Endothelial cell of umbilical vein (primary cell): Measurements from ENCODE around the gene CAMK2B.

Experiments used
- CTCF ChIP-seq, 2 donors: IDR thresholded peaks; 1 replicate in 1 of 2; 2 replicates in 1 of 2; pipeline ENCODE4 v1.5.1; 2011; ENCODE audit warnings: low read length in 2 of 2, mild to moderate bottlenecking in 2 of 2, moderate library complexity in 2 of 2, control low read depth in 1 of 2, inconsistent platforms in 1 of 2, low read depth in 1 of 2; ENCODE audit not compliant: insufficient read depth in 1 of 2; ENCODE audit errors: extremely low read depth in 1 of 2
- EZH2 ChIP-seq: IDR thresholded peaks from 2 replicates; pipeline ENCODE4 v1.6.1; 2012; ENCODE audit warnings: borderline replicate concordance, low read depth, mild to moderate bottlenecking, moderate library complexity, low read length, inconsistent platforms; ENCODE audit not compliant: severe bottlenecking
- FOS ChIP-seq: IDR thresholded peaks from 2 replicates; pipeline ENCODE4 v1.6.1; 2011; ENCODE audit warnings: mild to moderate bottlenecking, low read length, moderate library complexity, borderline replicate concordance; ENCODE audit not compliant: insufficient read depth
- GATA2 ChIP-seq: IDR thresholded peaks from 2 replicates; pipeline ENCODE4 v1.7.0; 2011; ENCODE audit warnings: low read depth, mild to moderate bottlenecking, moderate library complexity, mixed read lengths, low read length; ENCODE audit not compliant: insufficient read length, insufficient read depth
- JUN ChIP-seq: IDR thresholded peaks from 2 replicates; pipeline ENCODE4 v1.6.1; 2011; ENCODE audit warnings: borderline replicate concordance, low read depth; ENCODE audit not compliant: insufficient read length, insufficient read depth
- MAX ChIP-seq: IDR thresholded peaks from 2 replicates; pipeline ENCODE4 v1.6.1; 2011; ENCODE audit not compliant: insufficient read depth, insufficient read length
- MYC ChIP-seq: IDR thresholded peaks from one replicate; pipeline ENCODE4 v1.6.1; 2011; ENCODE audit warnings: mild to moderate bottlenecking, low read depth, low read length
- POLR2A ChIP-seq: IDR thresholded peaks from 2 replicates; pipeline ENCODE4 v1.6.1; 2012; ENCODE audit warnings: low read depth, mild to moderate bottlenecking, control low read depth, low read length
- POLR2AphosphoS5 ChIP-seq: IDR thresholded peaks from 2 replicates; pipeline ENCODE4 v1.6.1; 2012; ENCODE audit warnings: low read depth, mild to moderate bottlenecking, control low read depth, low read length, moderate library complexity; ENCODE audit not compliant: insufficient read depth

GRCh38 chr7:44228571-44229350 lies 96.6 kb downstream of the CAMK2B start:
- TF ChIP-seq EZH2 (no peak), MAX (no peak), MYC (no peak), POLR2A (no peak), CTCF (IDR thresholded peaks at IDR 0.05; ENCODE audit: extremely low read depth in 1 of 2, insufficient read depth in 1 of 2, low read depth in 1 of 2, low read length in 2 of 2) (no peak), POLR2AphosphoS5 (no peak), FOS (no peak), GATA2 (no peak), JUN (no peak)
